Measurements from ENCODE around the gene TRNP1.

- TF ChIP-seq POLR2A (IDR thresholded peaks at IDR 0.05; ENCODE audit: low read length) (no peak), GATA1 (IDR thresholded peaks at IDR 0.05; ENCODE audit: low read depth, low read length) (no peak)
These were observed 27.9 kb upstream of the TRNP1 start for GRCh38 chr1:26965628-26966027.
